ENCODE measurements around the gene AGMO. TPM values are rescaled to one million over a fixed set of nuclear protein-coding genes. Genes with fewer than 3 reads are reported as not detected.

The AGMO gene
- total RNA-seq, 4 donors from 2014 or later, result 0.27 to 0.77 (median 0.64) TPM; not detected in 1

- H3K9me3 ChIP-seq, result no peaks in the 10 kb centered on the region
- no peaks in the 10 kb centered on the region for H3K27me3 ChIP-seq
- 45 to 59% methylated on average over 3 to 4 of the region's 4 CpGs for WGBS, 2 donors (ENCODE audit: low coverage in 1 of 2)
- H3K4me1 ChIP-seq, result no peaks in the 10 kb centered on the region
- TF ChIP-seq EP300 (IDR thresholded peaks at IDR 0.05) (no peak), POLR2AphosphoS5 (IDR thresholded peaks at IDR 0.05) (no peak), CTCF (IDR thresholded peaks at IDR 0.05) (no peak), POLR2A (IDR thresholded peaks at IDR 0.05) (no peak)
- no peak overlapping the region for H3K4me3 ChIP-seq
- ATAC-seq, result no peak
- no peaks in the 10 kb centered on the region for H3K36me3 ChIP-seq
- no peak overlapping the region for H3K27ac ChIP-seq
Observed at GRCh38 chr7:15168489-15168888, 393.3 kb downstream of the AGMO start.

- Histone ChIP-seq H3K27ac (no peak overlapping the region), H3K4me3 (no peak overlapping the region), H3K9me3 (no peaks in the 10 kb centered on the region), H3K27me3 (no peaks in the 10 kb centered on the region), H3K4me1 (no peaks in the 10 kb centered on the region), H3K36me3 (no peaks in the 10 kb centered on the region)
- WGBS, 2 donors (ENCODE audit: low coverage in 1 of 2), result 83% methylated on average over 3 of the region's 3 CpGs; no CpG with 5 or more reads in 1 of the 2 donors
- no peak for ATAC-seq
- TF ChIP-seq POLR2A (IDR thresholded peaks at IDR 0.05), result no peak
- no peak for TF ChIP-seq POLR2AphosphoS5 (IDR thresholded peaks at IDR 0.05)
- no peak for TF ChIP-seq CTCF (IDR thresholded peaks at IDR 0.05)
- no peak for TF ChIP-seq EP300 (IDR thresholded peaks at IDR 0.05)
Observed at GRCh38 chr7:15167912-15168311, 393.9 kb downstream of the AGMO start.

- whole genome bisulfite sequencing, 2 donors (ENCODE audit: low coverage in 1 of 2), result 100% methylated on average over 1 of the region's 1 CpG; no CpG with 5 or more reads in 1 of the 2 donors
- no peak for TF ChIP-seq POLR2AphosphoS5 (IDR thresholded peaks at IDR 0.05)
- TF ChIP-seq EP300 (IDR thresholded peaks at IDR 0.05), result no peak
- TF ChIP-seq CTCF (IDR thresholded peaks at IDR 0.05), result no peak
- no peak for TF ChIP-seq POLR2A (IDR thresholded peaks at IDR 0.05)
- Histone ChIP-seq H3K9me3 (no peaks in the 10 kb centered on the region), H3K4me1 (no peaks in the 10 kb centered on the region), H3K36me3 (no peaks in the 10 kb centered on the region), H3K27ac (no peak overlapping the region), H3K27me3 (no peaks in the 10 kb centered on the region), H3K4me3 (no peak overlapping the region)
- no peak for ATAC-seq
Observed at GRCh38 chr7:15166620-15167019, 395.2 kb downstream of the AGMO start.

- peaks cover 0 to 17% (median 3%) of the 10 kb centered on the region in 3 donors for H3K4me1 ChIP-seq
- WGBS, 2 donors (ENCODE audit: low coverage in 1 of 2), result 0 to 14% methylated on average over 1 of the region's 1 CpG
- no peaks in the 10 kb centered on the region for H3K27me3 ChIP-seq
- H3K27ac ChIP-seq, result no peak overlapping the region
- H3K9me3 ChIP-seq, result no peaks in the 10 kb centered on the region
- no peak overlapping the region for H3K4me3 ChIP-seq
- no peak for ATAC-seq
- TF ChIP-seq CTCF (IDR thresholded peaks at IDR 0.05) (no peak), POLR2AphosphoS5 (IDR thresholded peaks at IDR 0.05) (no peak), POLR2A (IDR thresholded peaks at IDR 0.05) (no peak), EP300 (IDR thresholded peaks at IDR 0.05) (no peak)
- no peaks in the 10 kb centered on the region for H3K36me3 ChIP-seq
Observed at GRCh38 chr7:15159261-15159660, 402.6 kb downstream of the AGMO start.

GRCh38 chr7:15158141-15158810 is 403.5 kb downstream of the AGMO start:
- no peak for ATAC-seq
- WGBS, 2 donors (ENCODE audit: low coverage in 1 of 2), result 35 to 42% methylated on average over 2 to 3 of the region's 3 CpGs

More at GRCh38 chr7:15158141-15158810, 403.5 kb downstream of the AGMO start:
- no peak overlapping the region for H3K27ac ChIP-seq
- TF ChIP-seq POLR2A (IDR thresholded peaks at IDR 0.05) (no peak), CTCF (IDR thresholded peaks at IDR 0.05) (no peak), POLR2AphosphoS5 (IDR thresholded peaks at IDR 0.05) (no peak)
- H3K27me3 ChIP-seq, result no peaks in the 10 kb centered on the region
- no peak overlapping the region for H3K4me3 ChIP-seq
- no peaks in the 10 kb centered on the region for H3K36me3 ChIP-seq
- peaks cover 0 to 5% (median 0%) of the 10 kb centered on the region in 3 donors for H3K9me3 ChIP-seq
- H3K4me1 ChIP-seq, result peaks cover 0 to 17% (median 3%) of the 10 kb centered on the region in 3 donors

Data from gastroesophageal sphincter (tissue), 4 donors.